ENCODE data around the gene MYCN. TPM values are rescaled to one million over a fixed set of nuclear protein-coding genes. Genes with fewer than 3 reads are reported as not detected.

The MYCN gene
- total and polyA plus RNA-seq, 2 experiments from 2014 or later: 8.9 to 16.7 TPM

GRCh38 chr2:15899327-15899612 lies 41.1 kb upstream of the MYCN start:
- Histone ChIP-seq H3K36me3 (replicated peaks; ENCODE audit: insufficient read depth, low read depth) (no peaks in the 10 kb centered on the region), H3K27ac (no peak overlapping the region), H3K4me2 (no peak overlapping the region), H4K20me1 (ENCODE audit: insufficient read depth, poor library complexity, severe bottlenecking) (no peaks in the 10 kb centered on the region), H3K4me3 (no peak overlapping the region), H3K27me3 (no peaks in the 10 kb centered on the region), H3K79me2 (no peaks in the 10 kb centered on the region), H3K9me3 (ENCODE audit: low read depth) (no peaks in the 10 kb centered on the region), H2AFZ (no peak overlapping the region), H3K9me2 (replicated peaks; ENCODE audit: insufficient read depth) (no peaks in the 10 kb centered on the region), H3K4me1 (ENCODE audit: insufficient read depth) (no peaks in the 10 kb centered on the region)
- DNase-seq (ENCODE audit: low spot score): no peak
- WGBS (ENCODE audit: low lambda C conversion rate, missing lambda C conversion rate): 100% methylated on average over 2 of the region's 2 CpGs
- TF ChIP-seq EZH2phosphoT487 (IDR thresholded peaks at IDR 0.05; ENCODE audit: low read depth, severe bottlenecking, unreplicated experiment) (no peak), EZH2 (IDR thresholded peaks at IDR 0.05; ENCODE audit: borderline replicate concordance) (no peak), CTCF (IDR thresholded peaks at IDR 0.05; ENCODE audit: poor library complexity) (no peak)

GRCh38 chr2:15899751-15900493 lies 40.4 kb upstream of the MYCN start:
- no peak for DNase-seq (ENCODE audit: low spot score)
- Histone ChIP-seq H3K36me3 (replicated peaks; ENCODE audit: insufficient read depth, low read depth) (no peaks in the 10 kb centered on the region), H3K4me2 (no peak overlapping the region), H4K20me1 (ENCODE audit: insufficient read depth, poor library complexity, severe bottlenecking) (no peaks in the 10 kb centered on the region), H3K4me1 (ENCODE audit: insufficient read depth) (no peaks in the 10 kb centered on the region), H3K79me2 (no peaks in the 10 kb centered on the region), H3K9me2 (replicated peaks; ENCODE audit: insufficient read depth) (no peaks in the 10 kb centered on the region), H2AFZ (no peak overlapping the region), H3K9me3 (ENCODE audit: low read depth) (no peaks in the 10 kb centered on the region), H3K27me3 (no peaks in the 10 kb centered on the region), H3K4me3 (no peak overlapping the region), H3K27ac (no peak overlapping the region)
- 87% methylated on average over 6 of the region's 6 CpGs for WGBS (ENCODE audit: low lambda C conversion rate, missing lambda C conversion rate)
- TF ChIP-seq EZH2 (IDR thresholded peaks at IDR 0.05; ENCODE audit: borderline replicate concordance) (no peak), EZH2phosphoT487 (IDR thresholded peaks at IDR 0.05; ENCODE audit: low read depth, severe bottlenecking, unreplicated experiment) (no peak), CTCF (IDR thresholded peaks at IDR 0.05; ENCODE audit: poor library complexity) (no peak)

GRCh38 chr2:15901095-15901807 lies 39.1 kb upstream of the MYCN start:
- Histone ChIP-seq H3K9me2 (replicated peaks; ENCODE audit: insufficient read depth) (no peaks in the 10 kb centered on the region), H3K36me3 (replicated peaks; ENCODE audit: insufficient read depth, low read depth) (no peaks in the 10 kb centered on the region), H3K4me1 (ENCODE audit: insufficient read depth) (no peaks in the 10 kb centered on the region), H3K79me2 (no peaks in the 10 kb centered on the region), H3K4me3 (no peak overlapping the region), H3K27me3 (no peaks in the 10 kb centered on the region), H4K20me1 (ENCODE audit: insufficient read depth, poor library complexity, severe bottlenecking) (no peaks in the 10 kb centered on the region), H3K27ac (no peak overlapping the region), H3K9me3 (ENCODE audit: low read depth) (no peaks in the 10 kb centered on the region), H3K4me2 (no peak overlapping the region), H2AFZ (no peak overlapping the region)
- TF ChIP-seq EZH2 (IDR thresholded peaks at IDR 0.05; ENCODE audit: borderline replicate concordance) (no peak), CTCF (IDR thresholded peaks at IDR 0.05; ENCODE audit: poor library complexity) (no peak), EZH2phosphoT487 (IDR thresholded peaks at IDR 0.05; ENCODE audit: low read depth, severe bottlenecking, unreplicated experiment) (no peak)
- 94% methylated on average over 5 of the region's 5 CpGs for WGBS (ENCODE audit: low lambda C conversion rate, missing lambda C conversion rate)
- DNase-seq (ENCODE audit: low spot score): no peak
